ENCODE data around the gene LCOR.
A peak's percentile ranks its signal among the peaks of the same experiment; 100 is the strongest.

LCOR gene

GRCh38 chr10:96858706-96859050 is 26.6 kb downstream of the LCOR start:
- no peak for TF ChIP-seq EP300 (IDR thresholded peaks at IDR 0.05; ENCODE audit: borderline replicate concordance)
- TF ChIP-seq TAF1 (IDR thresholded peaks at IDR 0.05; ENCODE audit: low read depth) = no peak
- no peak for TF ChIP-seq MAX (IDR thresholded peaks at IDR 0.05)
- TF ChIP-seq ZBTB7A (IDR thresholded peaks at IDR 0.05; ENCODE audit: low read depth) = no peak
- TF ChIP-seq CREB1 (IDR thresholded peaks at IDR 0.05; ENCODE audit: low read depth) = no peak

- TF ChIP-seq TEAD4 (IDR thresholded peaks at IDR 0.05) = no peak
- TF ChIP-seq CEBPB (IDR thresholded peaks at IDR 0.05) = no peak
- no peak for TF ChIP-seq FOXM1 (IDR thresholded peaks at IDR 0.05; ENCODE audit: borderline replicate concordance, low read depth)
- no peak for TF ChIP-seq EGR1 (IDR thresholded peaks at IDR 0.05)
- TF ChIP-seq TAF1 (IDR thresholded peaks at IDR 0.05; ENCODE audit: low read depth) = no peak
- no peak for TF ChIP-seq NFIC (IDR thresholded peaks at IDR 0.05)
- no peak for TF ChIP-seq RAD21 (IDR thresholded peaks at IDR 0.05; ENCODE audit: low read depth)
- TF ChIP-seq ZBTB7A (IDR thresholded peaks at IDR 0.05; ENCODE audit: low read depth) = no peak
- no peak for TF ChIP-seq CREB1 (IDR thresholded peaks at IDR 0.05; ENCODE audit: low read depth)
These were observed 28.7 kb downstream of the LCOR start for GRCh38 chr10:96860631-96861277.

- peak; percentile 21; the same call in 1 of the 2 replicates for TF ChIP-seq TEAD4 (IDR thresholded peaks at IDR 0.05)
- no peak for TF ChIP-seq TAF1 (IDR thresholded peaks at IDR 0.05; ENCODE audit: low read depth)
- TF ChIP-seq CEBPB (IDR thresholded peaks at IDR 0.05) = no peak
- TF ChIP-seq ZBTB7A (IDR thresholded peaks at IDR 0.05; ENCODE audit: low read depth) = no peak
- no peak for TF ChIP-seq EGR1 (IDR thresholded peaks at IDR 0.05)
These were observed 31.9 kb downstream of the LCOR start for GRCh38 chr10:96863922-96864543.

- TF ChIP-seq RAD21 (IDR thresholded peaks at IDR 0.05; ENCODE audit: low read depth) (no peak), NFIC (IDR thresholded peaks at IDR 0.05) (no peak), TCF12 (IDR thresholded peaks at IDR 0.05; ENCODE audit: low read depth) (no peak), ZBTB7A (IDR thresholded peaks at IDR 0.05; ENCODE audit: low read depth) (no peak), REST (IDR thresholded peaks at IDR 0.05; ENCODE audit: low read depth) (no peak), CEBPB (IDR thresholded peaks at IDR 0.05) (no peak), TEAD4 (IDR thresholded peaks at IDR 0.05) (no peak), USF1 (IDR thresholded peaks at IDR 0.05) (no peak), EP300 (IDR thresholded peaks at IDR 0.05; ENCODE audit: borderline replicate concordance) (no peak), EGR1 (IDR thresholded peaks at IDR 0.05) (no peak), FOXM1 (IDR thresholded peaks at IDR 0.05; ENCODE audit: borderline replicate concordance, low read depth) (no peak), TAF1 (IDR thresholded peaks at IDR 0.05; ENCODE audit: low read depth) (no peak), CREB1 (IDR thresholded peaks at IDR 0.05; ENCODE audit: low read depth) (no peak), MAX (IDR thresholded peaks at IDR 0.05) (no peak), YY1 (IDR thresholded peaks at IDR 0.05; ENCODE audit: low read depth) (no peak)
These were observed 41.0 kb downstream of the LCOR start for GRCh38 chr10:96873086-96873485.

- TF ChIP-seq TAF1 (IDR thresholded peaks at IDR 0.05; ENCODE audit: low read depth) (no peak), YY1 (IDR thresholded peaks at IDR 0.05; ENCODE audit: low read depth) (no peak), EGR1 (IDR thresholded peaks at IDR 0.05) (no peak), REST (IDR thresholded peaks at IDR 0.05; ENCODE audit: low read depth) (no peak), TEAD4 (IDR thresholded peaks at IDR 0.05) (no peak), USF1 (IDR thresholded peaks at IDR 0.05) (no peak), NFIC (IDR thresholded peaks at IDR 0.05) (no peak), CREB1 (IDR thresholded peaks at IDR 0.05; ENCODE audit: low read depth) (no peak), CEBPB (IDR thresholded peaks at IDR 0.05) (no peak), ZBTB7A (IDR thresholded peaks at IDR 0.05; ENCODE audit: low read depth) (no peak)
These were observed 41.8 kb downstream of the LCOR start for GRCh38 chr10:96873756-96874467.
